Activated CD4-positive, alpha-beta T cell treated with anti-CD3 and anti-CD28 coated beads for 24 hours (primary cell): ENCODE measurements around the gene MFSD11.
"Not testable (repeated sequence)": the region's sequence is repeated elsewhere in the genome, so short reads cannot be mapped to it uniquely, and the experiment has no call there.

Source experiments
- DNase-seq, 2 donors: peaks; one replicate each; pipeline ENCODE4 v3.0.0-alpha.2; 2020; ENCODE audit warnings: low read depth in 2 of 2

MFSD11 gene

DNA sequence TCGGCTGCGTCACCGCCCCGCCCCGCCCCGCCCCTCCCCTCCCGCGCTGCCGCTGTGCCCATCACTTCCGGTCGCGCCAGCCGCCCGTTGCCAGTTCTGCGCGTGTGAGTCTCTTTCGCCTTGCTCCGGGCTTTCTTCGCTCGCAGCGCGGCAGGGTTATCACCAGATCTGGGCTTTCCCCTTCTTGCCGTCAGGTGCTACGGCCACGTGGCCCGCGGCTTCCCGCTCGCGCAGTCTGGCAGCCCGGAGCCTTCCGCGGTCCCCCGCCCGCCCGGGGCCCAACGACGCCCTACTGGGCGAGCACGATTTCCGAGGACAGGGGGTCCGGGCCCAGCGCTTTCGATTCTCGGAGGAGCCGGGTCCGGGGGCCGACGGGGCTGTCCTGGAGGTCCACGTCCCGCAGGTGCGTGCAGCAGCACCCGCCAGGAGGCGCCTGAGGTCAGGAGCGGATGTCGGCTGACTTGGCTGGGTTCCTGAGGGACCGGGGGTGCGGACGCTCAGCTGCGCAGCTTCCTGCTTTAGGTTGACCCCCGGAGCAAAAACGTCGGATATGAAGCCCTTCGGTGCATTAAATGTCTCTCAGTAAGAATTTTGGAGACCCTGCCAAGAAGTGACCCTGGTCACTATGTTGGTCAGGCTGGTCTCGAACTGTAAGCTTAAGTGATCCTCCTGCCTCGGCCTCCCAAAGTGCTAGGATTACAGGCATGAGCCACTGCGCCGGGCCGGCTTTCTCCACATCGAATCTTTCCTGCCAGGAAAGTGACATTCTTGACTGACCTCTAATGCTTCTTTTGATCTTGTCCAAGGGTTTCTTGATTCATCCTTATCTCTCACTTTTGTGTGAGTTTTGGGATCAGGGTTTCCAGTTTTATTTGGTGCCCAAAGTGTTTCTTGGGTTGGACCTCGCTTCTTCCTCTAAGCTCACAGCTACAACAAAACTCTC, 10.9 kb upstream of the MFSD11 start, which contains the start of gene METTL23:
Gene METTL23 (plus strand): TSS at position 64 of the 943 bp plus-strand sequence. CDS start 2,872 bp downstream, outside the sequence.
- DNase-seq: peak; percentile 55 to 62

DNA sequence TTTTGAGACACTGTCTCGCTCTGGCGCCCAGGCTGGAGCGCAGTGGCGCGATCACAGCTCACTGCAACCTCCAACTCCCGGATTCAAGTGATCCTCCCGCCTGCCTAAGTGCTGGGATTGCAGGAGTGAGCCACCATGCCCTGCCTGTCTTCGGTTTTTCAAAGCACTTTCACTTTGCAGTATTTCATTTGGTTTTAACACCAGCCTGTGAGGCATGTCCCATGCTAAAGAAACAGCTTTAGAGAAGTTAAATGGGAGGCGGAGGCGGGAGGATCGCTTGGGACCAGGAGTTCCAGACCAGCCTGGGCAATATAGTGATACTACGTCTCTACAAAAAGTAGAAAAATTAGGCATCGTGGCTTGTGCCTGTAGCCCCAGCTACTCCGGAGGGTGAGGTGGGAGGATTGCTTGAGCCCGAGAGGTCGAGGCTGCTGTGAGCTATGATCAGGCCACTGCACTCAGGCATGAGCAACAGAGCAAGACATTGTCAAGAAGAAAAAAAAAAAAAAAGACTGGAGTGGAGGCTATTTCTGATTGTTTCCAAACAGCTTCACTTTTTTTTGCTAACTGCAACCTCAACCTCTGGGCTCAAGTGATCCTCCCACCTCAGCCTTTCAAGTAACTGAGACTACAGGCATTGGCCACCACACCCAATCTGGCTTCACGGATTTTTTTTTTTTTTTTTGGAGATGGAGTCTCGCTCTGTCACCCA, 10.0 kb upstream of the MFSD11 start:
- no peak for DNase-seq

DNA sequence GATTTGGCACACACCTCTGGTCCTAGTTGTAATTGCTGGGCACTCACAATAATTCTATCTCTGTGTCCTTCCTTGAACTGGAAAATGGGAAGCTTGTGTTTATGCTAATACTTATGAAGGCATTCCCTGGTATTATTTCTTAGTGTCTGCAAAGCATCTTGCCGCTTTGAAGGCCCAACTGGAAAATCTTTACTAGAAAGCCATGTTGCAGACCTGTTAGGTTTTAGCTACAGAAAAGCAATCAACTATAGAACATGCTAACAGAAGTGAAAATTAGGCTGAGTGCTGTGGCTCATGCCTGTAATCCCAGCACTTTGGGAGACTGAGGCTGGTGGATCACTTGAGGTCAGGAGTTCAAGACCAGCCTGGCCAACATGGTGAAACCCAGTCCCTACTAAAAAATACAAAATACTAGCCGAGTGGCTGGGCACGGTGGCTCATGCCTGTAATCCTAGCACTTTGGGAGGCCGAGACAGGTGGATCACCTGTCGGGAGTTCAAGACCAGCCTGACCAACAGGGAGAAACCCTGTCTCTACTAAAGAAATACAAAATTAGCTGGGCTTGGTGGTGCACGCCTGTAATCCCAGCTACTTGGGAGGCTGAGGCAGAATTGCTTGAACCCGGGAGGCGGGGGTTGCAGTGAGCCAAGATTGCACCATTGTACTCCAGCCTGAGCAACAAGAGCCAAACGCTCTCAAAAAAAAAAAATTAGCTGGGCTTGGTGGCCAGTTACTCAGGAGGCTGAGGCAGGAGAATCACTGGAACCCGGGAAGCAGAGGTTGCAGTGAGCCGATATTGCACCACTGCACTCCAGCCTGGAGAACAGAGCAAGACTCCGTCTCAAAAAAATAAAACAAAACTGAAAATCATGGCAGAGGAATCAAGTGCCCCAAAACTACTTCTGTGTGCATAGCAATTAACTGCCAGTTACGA, 5.9 kb upstream of the MFSD11 start:
- DNase-seq: not testable (repeated sequence)

DNA sequence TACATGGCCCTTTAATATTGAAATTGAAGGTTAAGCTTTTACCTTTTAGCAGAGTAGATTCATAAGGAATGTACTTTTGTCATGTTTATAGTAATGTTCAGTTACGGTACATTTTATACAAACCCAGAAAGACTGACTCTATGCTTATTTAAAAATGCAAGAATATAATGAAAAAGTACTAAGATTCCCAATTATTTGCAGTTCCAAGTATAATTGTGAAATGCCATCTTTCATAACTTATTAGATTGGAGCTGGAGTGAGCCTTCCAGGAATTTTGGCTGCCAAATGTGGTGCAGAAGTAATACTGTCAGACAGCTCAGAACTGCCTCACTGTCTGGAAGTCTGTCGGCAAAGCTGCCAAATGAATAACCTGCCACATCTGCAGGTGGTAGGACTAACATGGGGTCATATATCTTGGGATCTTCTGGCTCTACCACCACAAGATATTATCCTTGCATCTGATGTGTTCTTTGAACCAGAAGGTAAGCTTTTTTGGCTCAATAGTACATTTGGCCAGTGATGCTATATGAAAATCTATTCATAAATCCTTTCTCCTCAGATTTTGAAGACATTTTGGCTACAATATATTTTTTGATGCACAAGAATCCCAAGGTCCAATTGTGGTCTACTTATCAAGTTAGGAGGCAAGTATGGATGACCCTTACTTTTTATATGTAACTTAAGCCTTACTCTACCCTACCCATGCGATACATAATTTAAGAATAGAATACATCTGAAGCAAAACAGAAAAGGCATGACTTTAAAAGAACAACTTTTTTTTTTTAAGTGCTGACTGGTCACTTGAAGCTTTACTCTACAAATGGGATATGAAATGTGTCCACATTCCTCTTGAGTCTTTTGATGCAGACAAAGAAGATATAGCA, 4.9 kb upstream of the MFSD11 start:
- DNase-seq: no peak

DNA sequence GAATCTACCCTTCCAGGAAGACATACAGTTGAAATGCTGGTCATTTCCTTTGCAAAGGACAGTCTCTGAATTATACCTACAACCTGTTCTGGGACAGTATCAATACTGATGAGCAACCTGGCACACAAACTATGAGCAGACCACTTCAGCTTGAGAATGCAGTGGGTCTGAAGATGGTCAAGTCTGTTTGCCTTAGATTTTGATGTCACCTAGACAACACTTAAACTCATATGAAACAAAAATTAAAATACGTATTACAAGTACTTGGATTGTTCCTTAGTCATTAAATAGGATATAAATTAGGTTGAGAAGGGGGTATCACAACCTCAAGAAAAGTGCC, 4.3 kb upstream of the MFSD11 start:
- no peak for DNase-seq

DNA sequence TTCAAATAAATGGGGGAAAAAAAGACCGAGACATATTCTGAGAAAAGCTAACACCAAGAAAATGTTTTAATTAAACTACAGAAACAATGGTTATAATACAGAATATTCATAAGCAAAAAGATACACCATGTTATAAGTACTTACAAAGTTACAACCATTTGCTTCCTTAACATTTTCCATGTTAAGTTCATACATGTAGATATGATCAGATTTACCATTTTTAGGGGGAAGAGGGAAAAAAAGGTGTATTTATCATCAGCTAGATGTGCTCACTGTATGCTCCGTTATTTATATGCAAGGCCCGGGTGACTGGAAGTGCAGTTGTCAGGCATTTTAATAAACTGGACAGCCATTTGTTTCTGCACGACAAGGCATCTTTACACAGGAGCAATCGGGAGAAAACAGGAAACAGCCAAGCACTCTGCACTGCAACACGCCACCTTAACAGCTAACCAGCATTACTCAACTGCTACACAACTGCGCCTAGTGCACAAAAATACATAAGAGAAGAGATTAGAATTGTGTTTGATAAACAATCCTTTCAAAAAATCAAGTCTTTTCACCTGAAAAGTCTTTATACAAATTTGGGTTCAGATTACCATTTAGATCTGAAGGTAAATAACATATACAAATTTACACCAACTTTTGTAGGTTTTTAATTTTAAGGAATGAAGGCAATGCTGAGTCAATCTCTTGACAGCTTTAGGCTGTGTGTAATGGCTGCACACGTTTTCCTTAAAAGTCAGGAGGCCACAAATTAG, 3.7 kb upstream of the MFSD11 start:
- no peak for DNase-seq

DNA sequence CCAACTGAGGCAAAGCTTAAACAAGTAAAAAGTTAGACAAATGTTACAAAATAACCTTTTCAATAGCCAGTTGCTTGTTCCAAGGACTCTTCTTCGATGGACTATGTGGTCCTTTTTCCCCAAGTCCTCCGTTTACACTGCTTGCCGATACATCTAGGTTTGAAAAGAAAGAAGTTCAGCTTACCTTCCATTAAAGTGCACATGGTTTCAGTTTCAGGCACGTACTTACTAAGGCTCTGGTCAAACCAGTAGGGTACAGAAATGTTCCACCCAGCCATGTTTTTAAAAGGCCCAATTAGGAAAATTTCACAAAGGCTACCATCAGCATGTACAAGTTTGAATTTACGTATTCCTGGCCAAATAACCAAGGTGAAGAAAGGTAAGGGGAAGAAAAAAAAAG, 2.9 kb upstream of the MFSD11 start:
- DNase-seq: no peak

DNA sequence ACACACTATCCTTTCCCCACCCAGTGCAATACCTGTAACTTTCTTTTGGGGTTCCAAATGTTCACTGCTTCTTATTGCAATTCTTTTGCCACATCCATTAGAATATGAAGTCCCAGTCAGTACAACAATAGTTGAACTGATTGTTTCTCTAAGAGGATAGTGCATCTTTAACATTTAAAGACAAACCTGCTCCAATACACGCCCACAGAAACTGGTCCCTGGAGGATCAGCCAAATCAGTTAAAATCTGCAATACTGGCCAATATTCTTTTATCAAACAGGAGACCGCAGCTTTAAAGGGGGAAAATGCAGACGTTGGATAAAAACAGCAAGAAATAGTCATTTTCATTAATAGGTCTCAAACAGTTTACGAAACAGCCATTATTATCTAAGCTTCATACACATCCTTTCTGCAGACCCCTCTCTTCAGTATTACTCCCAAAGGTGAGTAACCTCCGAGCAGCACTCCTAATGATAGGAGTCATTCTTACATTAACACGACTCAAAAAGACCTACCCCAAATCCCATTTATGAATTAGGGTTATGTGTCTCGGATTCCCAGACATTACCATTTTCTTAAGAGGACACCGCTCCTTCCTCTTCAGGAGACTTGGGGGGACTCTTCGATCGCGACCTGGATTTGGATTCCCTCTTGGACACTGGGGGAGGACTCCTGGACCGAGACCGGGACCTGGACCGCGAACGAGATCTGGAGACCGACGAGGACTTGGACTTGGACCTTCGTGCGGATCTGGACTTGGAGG, 2.2 kb upstream of the MFSD11 start:
- no peak for DNase-seq

DNA sequence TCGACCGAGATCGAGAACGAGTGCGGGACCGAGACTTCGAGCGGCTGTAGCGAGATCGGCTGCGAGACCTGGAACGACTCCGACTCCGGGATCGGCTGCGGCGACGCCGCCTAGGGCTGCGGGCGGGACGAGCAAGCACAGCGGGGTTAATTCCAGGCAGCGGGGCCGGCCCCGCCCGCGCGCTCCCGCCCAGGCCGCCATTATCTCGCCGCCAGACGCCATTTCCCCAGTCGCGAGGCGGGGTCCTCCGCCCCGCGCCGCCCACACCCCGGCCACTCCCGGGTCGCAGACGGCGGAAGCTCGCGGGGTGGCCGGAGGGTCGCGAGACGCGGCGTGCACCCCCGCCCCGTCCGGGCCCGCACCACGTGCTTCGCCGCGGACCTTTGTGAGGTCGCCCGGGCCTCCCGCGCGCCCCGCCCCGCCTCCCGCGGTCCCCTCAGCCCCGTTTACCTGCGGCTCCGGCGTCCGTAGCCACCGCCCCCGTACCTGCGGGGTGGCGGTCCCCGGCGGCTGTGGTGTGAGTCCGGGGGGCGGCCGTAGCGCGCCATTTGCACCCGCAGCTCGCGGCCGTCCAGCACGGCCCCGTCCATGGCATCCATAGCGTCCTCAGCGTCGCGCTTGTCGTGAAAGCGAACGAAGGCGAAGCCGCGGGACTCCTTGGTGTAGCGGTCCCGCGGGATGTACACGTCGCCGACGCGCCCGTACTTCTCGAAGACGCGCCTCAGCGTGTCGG, 1.4 kb upstream of the MFSD11 start:
- DNase-seq: peak; percentile 43 to 48

DNA sequence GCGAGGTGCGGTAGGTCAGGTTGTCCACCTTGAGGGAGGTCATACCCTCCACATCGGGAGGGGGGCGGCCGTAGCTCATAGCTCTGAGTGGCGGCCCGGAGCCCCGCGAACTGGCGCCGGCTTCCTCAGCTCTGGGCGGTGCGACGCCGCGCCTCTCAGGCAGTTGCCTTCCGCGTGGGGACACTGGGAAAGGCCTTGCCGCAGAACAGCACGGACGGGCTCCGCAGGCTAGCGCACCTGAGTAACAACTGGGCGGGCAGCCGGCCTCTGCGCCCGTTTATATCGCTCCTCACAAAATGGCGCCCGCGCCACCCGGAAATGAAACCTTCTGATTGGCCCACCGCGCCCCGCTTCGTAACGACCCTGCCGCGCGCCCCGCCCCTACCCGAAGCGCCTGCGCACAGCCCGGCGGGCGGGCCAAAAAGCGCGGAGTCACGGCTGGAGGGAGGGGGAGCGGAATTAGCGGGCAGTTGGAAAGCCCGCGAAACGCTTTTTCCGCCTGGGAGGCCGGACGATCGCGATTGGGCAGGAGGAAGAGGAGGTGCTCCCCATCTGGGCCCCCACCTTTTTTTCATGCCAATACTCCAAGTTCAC, 740 bp upstream of the MFSD11 start, which contains the start of gene SRSF2:
Gene SRSF2 (minus strand): TSS at position 250 of the 594 bp plus-strand sequence. CDS start 171 bp downstream, at position 79.
- DNase-seq: peak; percentile 96 to 97

DNA sequence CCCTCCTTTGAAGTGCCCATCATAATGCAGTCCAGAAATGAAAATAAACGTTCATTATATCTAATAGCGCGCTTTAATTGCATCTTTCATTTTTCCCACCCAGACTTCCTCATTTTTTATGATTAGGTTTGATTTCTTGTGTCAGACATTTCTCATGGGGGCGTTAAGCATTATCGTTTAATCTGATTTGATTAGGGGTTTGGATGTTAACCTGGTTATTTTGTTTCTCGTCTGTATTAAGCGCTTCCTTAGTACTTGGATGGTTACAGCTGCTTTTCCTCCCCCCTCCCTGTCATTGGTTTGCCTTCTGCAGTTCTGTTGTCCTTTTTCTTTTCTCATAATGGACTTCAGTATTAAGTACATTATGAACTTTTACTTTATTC, 540 bp downstream of the MFSD11 start:
- no peak for DNase-seq

DNA sequence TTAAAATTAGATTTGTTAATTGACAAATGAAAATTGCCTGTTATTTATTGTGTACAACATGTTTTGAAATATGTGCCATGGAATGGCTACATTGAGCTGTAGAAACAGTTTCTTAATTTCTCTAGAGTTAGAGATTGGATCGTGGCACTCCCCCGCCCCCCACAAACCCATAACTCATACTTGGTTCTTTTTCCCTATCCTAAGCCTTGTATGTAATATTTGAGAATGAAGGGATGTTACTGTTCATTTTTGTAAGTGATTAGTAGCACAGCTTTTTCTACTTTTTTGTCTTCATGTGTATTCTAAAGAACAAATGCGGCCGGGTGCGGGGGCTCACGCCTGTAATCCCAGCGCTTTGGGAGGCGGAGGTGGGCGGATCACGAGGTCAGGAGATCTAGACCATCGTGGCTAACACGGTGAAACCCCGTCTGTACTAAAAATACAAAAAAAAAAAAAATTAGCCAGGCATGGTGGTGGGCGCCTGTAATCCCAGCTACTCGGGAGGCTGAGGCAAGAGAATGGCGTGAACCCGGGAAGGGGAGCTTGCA, 1.7 kb downstream of the MFSD11 start:
- DNase-seq: not testable (repeated sequence)

DNA sequence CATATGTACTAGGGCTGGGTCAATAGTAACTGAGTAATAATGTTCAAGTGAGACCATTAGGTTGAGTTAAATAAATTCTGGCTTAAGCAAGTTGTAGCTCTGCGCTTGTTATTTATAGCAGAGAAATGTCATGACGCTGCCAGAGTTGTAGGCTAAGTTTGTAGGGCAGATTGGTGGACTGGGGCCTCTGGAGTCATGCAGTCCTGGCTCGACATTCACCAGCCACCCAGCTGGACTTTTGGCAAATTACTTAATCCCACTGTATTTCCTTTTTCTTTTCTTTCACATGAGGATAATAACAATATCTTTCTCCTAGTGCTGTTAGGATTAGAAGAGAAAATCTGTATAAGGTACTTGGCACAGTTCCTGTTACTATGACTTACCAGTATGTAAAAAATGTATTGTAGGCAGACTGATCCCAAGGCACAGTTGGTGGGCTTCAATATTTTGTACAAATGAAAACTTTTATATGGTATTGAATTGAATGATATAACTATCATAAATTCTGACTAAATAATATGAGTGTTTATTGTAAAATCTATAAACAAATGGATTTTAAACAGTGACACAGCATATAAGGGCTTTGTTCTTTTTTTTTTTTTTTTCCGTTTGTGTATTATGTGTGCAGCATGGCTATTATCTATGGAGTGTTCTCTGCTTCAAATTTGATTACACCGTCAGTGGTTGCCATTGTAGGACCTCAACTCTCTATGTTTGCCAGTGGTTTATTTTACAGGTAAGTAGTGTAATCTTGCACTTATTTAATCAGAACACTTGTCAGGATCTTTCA, 2.6 kb downstream of the MFSD11 start:
- no peak for DNase-seq

DNA sequence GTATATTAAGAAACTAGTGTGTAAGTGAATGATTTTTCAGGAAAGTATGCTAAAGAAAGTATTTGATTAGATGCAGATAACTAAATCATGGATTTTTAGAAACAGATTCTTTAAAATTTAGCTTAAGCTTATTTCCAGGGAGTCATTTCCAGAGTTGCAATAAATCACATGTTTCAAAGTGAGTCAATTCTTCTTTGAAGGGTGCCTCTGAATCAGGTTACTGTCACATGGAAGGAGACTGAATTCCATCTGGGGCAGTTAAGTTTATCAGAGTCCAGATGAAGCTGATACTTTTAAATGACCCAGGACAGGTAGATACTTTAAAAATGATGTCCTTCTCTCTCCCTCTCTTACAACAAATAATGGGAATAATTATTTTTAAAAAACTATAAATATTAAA, 5.0 kb downstream of the MFSD11 start:
- no peak for DNase-seq

DNA sequence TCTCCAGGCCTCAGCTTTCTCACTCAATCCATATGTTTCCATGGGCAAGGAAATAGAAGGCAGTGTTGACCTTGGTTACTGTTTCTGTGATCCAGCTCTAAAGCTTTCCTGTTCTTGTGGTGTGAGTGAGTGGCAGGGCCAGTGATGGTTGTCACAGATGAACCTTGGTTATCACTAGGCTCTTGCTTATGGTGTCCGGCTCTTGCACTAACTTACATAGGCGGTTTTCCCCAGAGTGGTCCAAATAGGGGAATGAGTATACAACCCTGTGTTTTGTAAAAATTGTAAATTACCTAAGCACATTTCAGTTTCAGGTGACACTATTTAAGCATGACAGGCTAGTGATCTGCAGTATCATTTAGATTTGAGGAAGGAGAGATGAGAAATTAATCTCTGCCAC, 6.8 kb downstream of the MFSD11 start:
- no peak for DNase-seq

DNA sequence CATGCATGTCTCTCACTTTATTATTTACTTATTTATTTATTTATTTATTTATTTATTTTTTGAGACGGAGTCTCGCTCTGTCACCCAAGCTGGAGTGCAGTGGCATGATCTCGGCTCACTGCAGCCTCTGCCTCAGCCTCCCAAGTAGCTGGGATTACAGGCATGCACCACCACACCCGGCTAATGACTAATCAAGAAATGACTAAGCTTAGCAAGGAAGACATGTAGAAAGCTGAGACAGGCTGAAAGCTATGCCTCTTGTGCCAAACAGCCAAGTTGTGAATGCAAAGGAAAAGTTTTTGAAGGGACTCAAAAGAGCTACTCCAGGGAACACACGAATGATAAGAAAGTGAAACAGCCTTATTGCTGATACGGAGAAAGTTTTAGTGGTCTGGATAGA, 7.9 kb downstream of the MFSD11 start:
- not testable (repeated sequence) for DNase-seq
